GM12878 (cell line): ENCODE measurements around the gene KRTAP12-4. TPM values are rescaled to one million over a fixed set of nuclear protein-coding genes. Genes with fewer than 3 reads are reported as not detected.

Experiments
- ATAC-seq: fragments of 200-7000 bp; cut with Tn5 transposase; 3 replicates; pipeline ENCODE4 v1.9.1; 2020; ENCODE audit warnings: mild to moderate bottlenecking, moderate library complexity
- BruUV-seq: library from RNA; stranded (reverse); fragments of 400-500 nt; replicated peaks from 2 replicates; lab custom pipeline; 2021; lab: Mats Ljungman, UMichigan
- CTCF ChIA-PET: fragments of 300-600 bp; sonication (Branson Sonifier 250); formaldehyde crosslinking; extraction: SDS; loops from one replicate; lab custom pipeline; 2021; ENCODE audit warnings: inconsistent platforms; lab: Yijun Ruan, JAX
- POLR2A ChIA-PET: fragments of 350-600 bp; formaldehyde crosslinking; extraction: SDS; loops from one replicate; lab custom pipeline; 2021; ENCODE audit warnings: inconsistent platforms; lab: Charles Lee
- RAD21 ChIA-PET: fragments of 300-600 bp; sonication (Branson Sonifier 250); formaldehyde crosslinking; loops from one replicate; lab custom pipeline; 2023; ENCODE audit warnings: antibody characterized with exemption; ENCODE audit not compliant: unreplicated experiment; lab: Charles Lee
- SMC1A ChIA-PET: fragments of 300-600 bp; sonication (Branson Sonifier 250); formaldehyde crosslinking; loops from one replicate; lab custom pipeline; 2023; ENCODE audit not compliant: unreplicated experiment, uncharacterized antibody; lab: Charles Lee
- DNase-seq: peaks from one replicate; pipeline ENCODE4 v3.0.0-alpha.2; 2011; ENCODE audit warnings: low read depth, low spot score
- FAIRE-seq: peaks from 3 replicates; lab custom pipeline; 2011; peaks lifted over from hg19 to GRCh38; lab: Jason Lieb, UNC
- H2AFZ ChIP-seq: 2 replicates; pipeline ENCODE4 v1.6.0; 2011; ENCODE audit warnings: low read depth, low read length, control low read depth; ENCODE audit not compliant: control insufficient read depth
- H3K27ac ChIP-seq: 2 replicates; pipeline ENCODE4 v1.5.1; 2011; ENCODE audit warnings: control low read depth; ENCODE audit not compliant: control insufficient read depth, insufficient read depth
- H3K27me3 ChIP-seq, 2 experiments: replicated peaks in 1 of 2; 2 replicates each; pipeline versions ENCODE4 v1.6.0 to v1.6.1; 2011; ENCODE audit warnings: low read length in 1 of 2; ENCODE audit not compliant: control insufficient read depth in 2 of 2, insufficient read depth in 2 of 2
- H3K36me3 ChIP-seq, 2 experiments: 2 replicates each; pipeline ENCODE4 v1.5.1; 2011; ENCODE audit warnings: low read length in 1 of 2; ENCODE audit not compliant: control insufficient read depth in 2 of 2, insufficient read depth in 2 of 2
- H3K4me1 ChIP-seq: 2 replicates; pipeline ENCODE4 v1.6.1; 2011; ENCODE audit warnings: mild to moderate bottlenecking, low read length, moderate library complexity, mixed read lengths; ENCODE audit not compliant: control insufficient read depth, insufficient read depth
- H3K4me2 ChIP-seq: 2 replicates; pipeline ENCODE4 v1.6.0; 2011; ENCODE audit warnings: control low read depth; ENCODE audit not compliant: control insufficient read depth, insufficient read depth
- H3K4me3 ChIP-seq: fragments of 200-600 bp; sonication (generic); 2 replicates; pipeline ENCODE4 v1.5.1; 2016
- H3K79me2 ChIP-seq: 2 replicates; pipeline ENCODE4 v1.6.0; 2011; ENCODE audit warnings: low read length; ENCODE audit not compliant: control insufficient read depth, insufficient read depth
- H3K9ac ChIP-seq: 2 replicates; pipeline ENCODE4 v1.8.0; 2011; ENCODE audit warnings: low read length, control low read depth, mixed read lengths; ENCODE audit not compliant: control insufficient read depth, insufficient read depth
- H3K9me3 ChIP-seq: replicated peaks from 3 replicates; pipeline ENCODE4 v1.5.1; 2011; ENCODE audit warnings: mild to moderate bottlenecking, low read length; ENCODE audit not compliant: control insufficient read depth, insufficient read depth
- H4K20me1 ChIP-seq: 2 replicates; pipeline ENCODE4 v1.6.0; 2011; ENCODE audit not compliant: control insufficient read depth, insufficient read depth
- CREB1 ChIP-seq: IDR thresholded peaks from 2 replicates; pipeline ENCODE4 v1.6.1; 2012; ENCODE audit warnings: low read depth, mild to moderate bottlenecking, inconsistent platforms
- HDAC2 ChIP-seq: fragments of 200-600 bp; sonication (generic); IDR thresholded peaks from 2 replicates; pipeline ENCODE4 v1.6.1; 2017
- JUND ChIP-seq: IDR thresholded peaks from 2 replicates; pipeline ENCODE4 v1.6.1; 2012; ENCODE audit warnings: low read depth, mild to moderate bottlenecking, low read length, improper control_type of control experiment, moderate library complexity
- PAX5 ChIP-seq: IDR thresholded peaks from 2 replicates; pipeline ENCODE4 v1.6.1; 2011; ENCODE audit warnings: low read depth, low read length, borderline replicate concordance
- RFX5 ChIP-seq: IDR thresholded peaks from 2 replicates; pipeline ENCODE4 v1.6.1; 2011; ENCODE audit warnings: low read depth, low read length, improper control_type of control experiment
- SMARCA5 ChIP-seq: fragments of 450-650 bp; IDR thresholded peaks from 2 replicates; pipeline ENCODE4 v1.6.1; 2017; ENCODE audit warnings: mild to moderate bottlenecking
- SMC3 ChIP-seq: IDR thresholded peaks from 2 replicates; pipeline ENCODE4 v1.6.1; 2011; ENCODE audit warnings: low read length, improper control_type of control experiment, borderline replicate concordance
- STAT1 ChIP-seq: fragments of 450-650 bp; conservative IDR thresholded peaks from 2 replicates; pipeline ENCODE4 v1.6.1; 2014; ENCODE audit warnings: antibody characterized with exemption, mild to moderate bottlenecking
- TBL1XR1 ChIP-seq: IDR thresholded peaks from 2 replicates; pipeline ENCODE4 v1.6.1; 2012; ENCODE audit warnings: low read depth, low read length, improper control_type of control experiment
- WGBS: methylation state at CpG from one replicate; pipeline ENCODE4 v1.1.6; 2016; ENCODE audit warnings: low lambda C conversion rate; ENCODE audit not compliant: insufficient replicate concordance, insufficient coverage; ENCODE audit errors: missing lambda C conversion rate; 5-methylcytosine and 5-hydroxymethylcytosine counted together
- in situ Hi-C: fragments of 300-500 bp; cut with MboI; formaldehyde crosslinking; loops from 9 replicates; pipeline ENCODE4 v1.14.3; 2018; ENCODE audit warnings: mixed read lengths
- intact Hi-C: fragments of 100-400 bp; cut with micrococcal nuclease; formaldehyde crosslinking; loops from one replicate; pipeline ENCODE4 v1.14.2; 2022; ENCODE audit not compliant: unreplicated experiment
- polyA plus RNA-seq, 11 experiments: library from polyadenylated mRNA; depleted of rRNA in 4 of 11; unstranded in 6 of 11; stranded (reverse) in 5 of 11; fragments of >200 nt; fragmentation: Nextera tagmentation in 4 of 11; fragmentation: Illumina TruSeq in 1 of 11; extraction: Ambion mirVana in 4 of 11; extraction: Trizol in 1 of 11; gene quantifications; 1 replicate in 1 of 11; 2 replicates in 10 of 11; pipeline versions ENCODE4 v1.2.1 to v1.2.3, GENCODE V29; 2011 to 2016; ENCODE audit warnings: inconsistent platforms in 2 of 11, missing spikeins in 2 of 11, low read depth in 1 of 11
- small RNA-seq: library from RNA; depleted of rRNA; stranded (forward); fragments of <200 nt; gene quantifications from one replicate; pipeline ENCODE3, GENCODE V24; 2014
- total RNA-seq, 4 experiments: library from RNA; depleted of rRNA in 3 of 4; stranded (reverse); fragments of >200 nt in 3 of 4; fragmentation: Illumina TruSeq in 1 of 4; extraction: Trizol in 1 of 4; gene quantifications; 2 replicates each; pipeline versions ENCODE4 v1.2.1 to v1.2.3, GENCODE V29; 2013 to 2021

The KRTAP12-4 gene
- total and polyA plus RNA-seq, 10 of the 15 experiments (the other 5 are each of a cell fraction or from before 2014, with no cell fraction given): not detected

DNA sequence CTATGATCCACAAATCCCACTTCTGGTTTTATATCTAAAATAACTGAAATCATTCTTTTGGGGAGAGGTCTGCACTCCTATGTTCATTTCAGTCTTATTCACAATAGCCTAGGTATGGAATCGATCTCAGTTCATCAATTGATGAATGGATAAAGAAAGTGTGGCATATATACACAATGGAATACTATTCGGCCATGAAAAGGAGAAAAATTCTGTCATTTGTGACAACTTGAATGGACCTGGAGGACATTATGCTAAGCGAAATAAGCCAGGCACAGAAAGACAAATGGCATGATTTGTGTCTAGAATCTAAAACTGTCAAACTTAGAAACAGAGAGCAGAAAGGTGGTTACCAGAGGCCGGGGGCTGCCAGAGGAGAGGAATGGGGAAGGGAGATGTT lies 48.0 kb downstream of the KRTAP12-4 start:
- no peak overlapping the region for H3K4me2 ChIP-seq
- no TSS peak for BruUV-seq
- in situ Hi-C loops: no loop called here
- no peak for DNase-seq
- no peak for TF ChIP-seq RFX5
- TF ChIP-seq STAT1: no peak
- no peak for TF ChIP-seq PAX5
- TF ChIP-seq TBL1XR1: no peak
- TF ChIP-seq SMARCA5: no peak
- TF ChIP-seq SMC3: no peak
- TF ChIP-seq HDAC2: no peak
- TF ChIP-seq JUND: no peak
- TF ChIP-seq CREB1: no peak
- no peak overlapping the region for H2AFZ ChIP-seq
- H3K36me3 ChIP-seq: no peaks in the 10 kb centered on the region
- FAIRE-seq: no peak
- no peaks in the 10 kb centered on the region for H4K20me1 ChIP-seq
- RAD21 ChIA-PET: no interaction called here
- CTCF ChIA-PET: no interaction called here
- no peak overlapping the region for H3K9ac ChIP-seq
- intact Hi-C loops: no loop called here
- POLR2A ChIA-PET: no interaction called here
- no peak overlapping the region for H3K4me3 ChIP-seq
- no peaks in the 10 kb centered on the region for H3K4me1 ChIP-seq
- SMC1A ChIA-PET: no interaction called here
- H3K27me3 ChIP-seq: no peaks in the 10 kb centered on the region
- no peaks in the 10 kb centered on the region for H3K79me2 ChIP-seq
- no peak for ATAC-seq
- H3K27ac ChIP-seq: no peak overlapping the region
- H3K9me3 ChIP-seq: no peaks in the 10 kb centered on the region; the same call in 2 of the 3 replicates
- 47% methylated on average over 4 of the region's 4 CpGs for WGBS

Small RNA genes lying within 50 kb of the gene (small RNA-seq; reads per million reads assigned to genes)
- gene KRTAP12-6P: not detected

Other genes starting within 250 kb of the KRTAP12-4 start
Only the 7 nearest of the 20 such genes appear.
- gene KRTAP10-9, start 27.6 kb downstream of the KRTAP12-4 start, total RNA-seq (2014; rRNA removed): not detected in 2 replicates
- not detected in 2 replicates for gene KRTAP10-9, start 27.6 kb downstream of the KRTAP12-4 start, total RNA-seq (2014; rRNA removed; fragmentation: Illumina TruSeq; extraction: Trizol)
- not detected in 2 replicates for gene KRTAP10-9, start 27.6 kb downstream of the KRTAP12-4 start, total RNA-seq (2021)
- not detected in 2 replicates for gene KRTAP10-9, start 27.6 kb downstream of the KRTAP12-4 start, polyA plus RNA-seq (2011; rRNA removed)
- not detected in 2 replicates for gene KRTAP10-9, start 27.6 kb downstream of the KRTAP12-4 start, polyA plus RNA-seq (2014; fragmentation: Illumina TruSeq; extraction: Trizol)
- not detected for gene KRTAP10-9, start 27.6 kb downstream of the KRTAP12-4 start, polyA plus RNA-seq (2014; fragmentation: Nextera tagmentation; extraction: Ambion mirVana)
- gene KRTAP10-9, start 27.6 kb downstream of the KRTAP12-4 start, polyA plus RNA-seq (2014; rRNA removed): not detected in 2 replicates
- gene KRTAP10-9, start 27.6 kb downstream of the KRTAP12-4 start, polyA plus RNA-seq (2016; fragmentation: Nextera tagmentation; extraction: Ambion mirVana): not detected
- not detected in 2 replicates for gene KRTAP10-10, start 17.3 kb downstream of the KRTAP12-4 start, total RNA-seq (2014; rRNA removed)
- gene KRTAP10-10, start 17.3 kb downstream of the KRTAP12-4 start, total RNA-seq (2014; rRNA removed; fragmentation: Illumina TruSeq; extraction: Trizol): not detected in 2 replicates
- gene KRTAP10-10, start 17.3 kb downstream of the KRTAP12-4 start, total RNA-seq (2021): not detected in 2 replicates
- gene KRTAP10-10, start 17.3 kb downstream of the KRTAP12-4 start, polyA plus RNA-seq (2011; rRNA removed): not detected in 2 replicates
- gene KRTAP10-10, start 17.3 kb downstream of the KRTAP12-4 start, polyA plus RNA-seq (2014; fragmentation: Illumina TruSeq; extraction: Trizol): not detected in 2 replicates
- gene KRTAP10-10, start 17.3 kb downstream of the KRTAP12-4 start, polyA plus RNA-seq (2014; fragmentation: Nextera tagmentation; extraction: Ambion mirVana): not detected
- not detected in 2 replicates for gene KRTAP10-10, start 17.3 kb downstream of the KRTAP12-4 start, polyA plus RNA-seq (2014; rRNA removed)
- gene KRTAP10-10, start 17.3 kb downstream of the KRTAP12-4 start, polyA plus RNA-seq (2016; fragmentation: Nextera tagmentation; extraction: Ambion mirVana): not detected
- gene KRTAP10-11, start 8.2 kb downstream of the KRTAP12-4 start, total RNA-seq (2014; rRNA removed): not detected in 2 replicates
- gene KRTAP10-11, start 8.2 kb downstream of the KRTAP12-4 start, total RNA-seq (2014; rRNA removed; fragmentation: Illumina TruSeq; extraction: Trizol): not detected in 2 replicates
- not detected in 2 replicates for gene KRTAP10-11, start 8.2 kb downstream of the KRTAP12-4 start, total RNA-seq (2021)
- not detected in 2 replicates for gene KRTAP10-11, start 8.2 kb downstream of the KRTAP12-4 start, polyA plus RNA-seq (2011; rRNA removed)
- gene KRTAP10-11, start 8.2 kb downstream of the KRTAP12-4 start, polyA plus RNA-seq (2014; fragmentation: Illumina TruSeq; extraction: Trizol): not detected in 2 replicates
- not detected for gene KRTAP10-11, start 8.2 kb downstream of the KRTAP12-4 start, polyA plus RNA-seq (2014; fragmentation: Nextera tagmentation; extraction: Ambion mirVana)
- gene KRTAP10-11, start 8.2 kb downstream of the KRTAP12-4 start, polyA plus RNA-seq (2014; rRNA removed): not detected in 2 replicates
- not detected for gene KRTAP10-11, start 8.2 kb downstream of the KRTAP12-4 start, polyA plus RNA-seq (2016; fragmentation: Nextera tagmentation; extraction: Ambion mirVana)
- not detected in 2 replicates for gene KRTAP12-3, start 3.3 kb upstream of the KRTAP12-4 start, total RNA-seq (2014; rRNA removed)
- gene KRTAP12-3, start 3.3 kb upstream of the KRTAP12-4 start, total RNA-seq (2014; rRNA removed; fragmentation: Illumina TruSeq; extraction: Trizol): not detected in 2 replicates
- not detected in 2 replicates for gene KRTAP12-3, start 3.3 kb upstream of the KRTAP12-4 start, total RNA-seq (2021)
- gene KRTAP12-3, start 3.3 kb upstream of the KRTAP12-4 start, polyA plus RNA-seq (2011; rRNA removed): not detected in 2 replicates
- not detected in 2 replicates for gene KRTAP12-3, start 3.3 kb upstream of the KRTAP12-4 start, polyA plus RNA-seq (2014; fragmentation: Illumina TruSeq; extraction: Trizol)
- not detected for gene KRTAP12-3, start 3.3 kb upstream of the KRTAP12-4 start, polyA plus RNA-seq (2014; fragmentation: Nextera tagmentation; extraction: Ambion mirVana)
- gene KRTAP12-3, start 3.3 kb upstream of the KRTAP12-4 start, polyA plus RNA-seq (2014; rRNA removed): not detected in 2 replicates
- not detected for gene KRTAP12-3, start 3.3 kb upstream of the KRTAP12-4 start, polyA plus RNA-seq (2016; fragmentation: Nextera tagmentation; extraction: Ambion mirVana)
- gene KRTAP12-2, start 12.3 kb upstream of the KRTAP12-4 start, total RNA-seq (2014; rRNA removed): not detected in 2 replicates
- gene KRTAP12-2, start 12.3 kb upstream of the KRTAP12-4 start, total RNA-seq (2014; rRNA removed; fragmentation: Illumina TruSeq; extraction: Trizol): not detected in 2 replicates
- gene KRTAP12-2, start 12.3 kb upstream of the KRTAP12-4 start, total RNA-seq (2021): not detected in 2 replicates
- gene KRTAP12-2, start 12.3 kb upstream of the KRTAP12-4 start, polyA plus RNA-seq (2011; rRNA removed): not detected in 2 replicates
- not detected in 2 replicates for gene KRTAP12-2, start 12.3 kb upstream of the KRTAP12-4 start, polyA plus RNA-seq (2014; fragmentation: Illumina TruSeq; extraction: Trizol)
- gene KRTAP12-2, start 12.3 kb upstream of the KRTAP12-4 start, polyA plus RNA-seq (2014; fragmentation: Nextera tagmentation; extraction: Ambion mirVana): not detected
- gene KRTAP12-2, start 12.3 kb upstream of the KRTAP12-4 start, polyA plus RNA-seq (2014; rRNA removed): not detected in 2 replicates
- not detected for gene KRTAP12-2, start 12.3 kb upstream of the KRTAP12-4 start, polyA plus RNA-seq (2016; fragmentation: Nextera tagmentation; extraction: Ambion mirVana)
- not detected in 2 replicates for gene KRTAP12-1, start 27.5 kb upstream of the KRTAP12-4 start, total RNA-seq (2014; rRNA removed)
- not detected in 2 replicates for gene KRTAP12-1, start 27.5 kb upstream of the KRTAP12-4 start, total RNA-seq (2014; rRNA removed; fragmentation: Illumina TruSeq; extraction: Trizol)
- not detected in 2 replicates for gene KRTAP12-1, start 27.5 kb upstream of the KRTAP12-4 start, total RNA-seq (2021)
- gene KRTAP12-1, start 27.5 kb upstream of the KRTAP12-4 start, polyA plus RNA-seq (2011; rRNA removed): not detected in 2 replicates
- not detected in 2 replicates for gene KRTAP12-1, start 27.5 kb upstream of the KRTAP12-4 start, polyA plus RNA-seq (2014; fragmentation: Illumina TruSeq; extraction: Trizol)
- gene KRTAP12-1, start 27.5 kb upstream of the KRTAP12-4 start, polyA plus RNA-seq (2014; fragmentation: Nextera tagmentation; extraction: Ambion mirVana): not detected
- gene KRTAP12-1, start 27.5 kb upstream of the KRTAP12-4 start, polyA plus RNA-seq (2014; rRNA removed): not detected in 2 replicates
- not detected for gene KRTAP12-1, start 27.5 kb upstream of the KRTAP12-4 start, polyA plus RNA-seq (2016; fragmentation: Nextera tagmentation; extraction: Ambion mirVana)
- gene KRTAP10-12, start 42.5 kb upstream of the KRTAP12-4 start, total RNA-seq (2014; rRNA removed): not detected in 2 replicates
- not detected in 2 replicates for gene KRTAP10-12, start 42.5 kb upstream of the KRTAP12-4 start, total RNA-seq (2014; rRNA removed; fragmentation: Illumina TruSeq; extraction: Trizol)
- not detected in 2 replicates for gene KRTAP10-12, start 42.5 kb upstream of the KRTAP12-4 start, total RNA-seq (2021)
- gene KRTAP10-12, start 42.5 kb upstream of the KRTAP12-4 start, polyA plus RNA-seq (2011; rRNA removed): not detected in 2 replicates
- gene KRTAP10-12, start 42.5 kb upstream of the KRTAP12-4 start, polyA plus RNA-seq (2014; fragmentation: Illumina TruSeq; extraction: Trizol): not detected in 2 replicates
- gene KRTAP10-12, start 42.5 kb upstream of the KRTAP12-4 start, polyA plus RNA-seq (2014; fragmentation: Nextera tagmentation; extraction: Ambion mirVana): not detected
- not detected in 2 replicates for gene KRTAP10-12, start 42.5 kb upstream of the KRTAP12-4 start, polyA plus RNA-seq (2014; rRNA removed)
- not detected for gene KRTAP10-12, start 42.5 kb upstream of the KRTAP12-4 start, polyA plus RNA-seq (2016; fragmentation: Nextera tagmentation; extraction: Ambion mirVana)